Hepatocyte (in vitro differentiated cells): ENCODE data around the gene ZC4H2.

Experiments
- EZH2 ChIP-seq: fragments of 200-600 bp; sonication (generic); IDR thresholded peaks from 2 replicates; pipeline ENCODE4 v1.6.1; 2016; ENCODE audit warnings: antibody characterized with exemption, mild to moderate bottlenecking, borderline replicate concordance
- TF ChIP-seq, protein P1 (sequence below): fragments of 200-600 bp; sonication (generic); IDR thresholded peaks from 2 replicates; pipeline ENCODE4 v1.5.1; 2016; ENCODE audit warnings: antibody characterized with exemption, mild to moderate bottlenecking; ENCODE audit not compliant: poor library complexity

DNA sequence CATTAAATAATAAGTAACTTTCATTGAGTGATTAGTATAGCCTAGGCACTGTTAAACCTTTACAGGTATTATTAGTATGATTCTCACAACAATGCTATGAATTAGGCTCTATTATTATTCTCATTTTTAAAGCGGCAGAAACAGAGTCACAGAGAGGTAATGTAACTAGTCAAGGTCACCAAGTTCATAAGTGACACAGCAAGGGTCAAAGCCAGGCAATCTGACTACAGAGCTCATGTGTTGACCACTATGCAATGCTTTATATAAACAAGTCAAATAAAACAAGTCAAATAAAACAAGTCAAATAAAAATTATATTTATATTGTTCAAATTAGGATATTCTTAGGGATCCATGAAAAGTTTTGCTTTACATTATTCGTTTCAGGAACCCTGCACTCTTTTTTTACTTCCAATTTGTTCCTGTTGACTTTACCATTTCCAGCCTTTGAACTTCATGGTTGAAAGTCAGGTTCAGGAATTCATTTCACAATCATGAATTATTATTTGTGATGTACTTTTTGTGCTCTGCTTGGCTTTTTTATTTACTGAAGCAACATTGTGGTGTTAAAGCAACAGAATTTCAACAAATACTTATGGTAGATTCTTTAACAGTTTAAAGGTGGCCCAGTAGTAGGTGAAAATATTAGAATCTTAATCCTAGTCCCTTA lies 18.0 kb upstream of the ZC4H2 start:
- TF ChIP-seq, protein P1, sequence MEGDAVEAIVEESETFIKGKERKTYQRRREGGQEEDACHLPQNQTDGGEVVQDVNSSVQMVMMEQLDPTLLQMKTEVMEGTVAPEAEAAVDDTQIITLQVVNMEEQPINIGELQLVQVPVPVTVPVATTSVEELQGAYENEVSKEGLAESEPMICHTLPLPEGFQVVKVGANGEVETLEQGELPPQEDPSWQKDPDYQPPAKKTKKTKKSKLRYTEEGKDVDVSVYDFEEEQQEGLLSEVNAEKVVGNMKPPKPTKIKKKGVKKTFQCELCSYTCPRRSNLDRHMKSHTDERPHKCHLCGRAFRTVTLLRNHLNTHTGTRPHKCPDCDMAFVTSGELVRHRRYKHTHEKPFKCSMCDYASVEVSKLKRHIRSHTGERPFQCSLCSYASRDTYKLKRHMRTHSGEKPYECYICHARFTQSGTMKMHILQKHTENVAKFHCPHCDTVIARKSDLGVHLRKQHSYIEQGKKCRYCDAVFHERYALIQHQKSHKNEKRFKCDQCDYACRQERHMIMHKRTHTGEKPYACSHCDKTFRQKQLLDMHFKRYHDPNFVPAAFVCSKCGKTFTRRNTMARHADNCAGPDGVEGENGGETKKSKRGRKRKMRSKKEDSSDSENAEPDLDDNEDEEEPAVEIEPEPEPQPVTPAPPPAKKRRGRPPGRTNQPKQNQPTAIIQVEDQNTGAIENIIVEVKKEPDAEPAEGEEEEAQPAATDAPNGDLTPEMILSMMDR: no peak
- no peak for TF ChIP-seq EZH2
